Astrocyte (in vitro differentiated cells and primary cell): ENCODE data around the gene DNAAF2.

Experiments used
- CTCF ChIP-seq: IDR thresholded peaks from 2 replicates; pipeline ENCODE4 v1.5.1; 2011; ENCODE audit warnings: low read depth, mild to moderate bottlenecking, inconsistent platforms, low read length, moderate library complexity; ENCODE audit not compliant: insufficient read depth
- EZH2 ChIP-seq: IDR thresholded peaks from 2 replicates; pipeline ENCODE4 v1.6.1; 2012; ENCODE audit warnings: mild to moderate bottlenecking, low read length, inconsistent platforms; ENCODE audit not compliant: insufficient read depth

- TF ChIP-seq CTCF (no peak), EZH2 (no peak)
These were observed 51.0 kb downstream of the DNAAF2 start for GRCh38 chr14:49584058-49584457.
